K562 (cell line): ENCODE results near the gene DNAI1. TPM values are rescaled to one million over a fixed set of nuclear protein-coding genes. Genes with fewer than 3 reads are reported as not detected.

Experiments used
- GABPB1 ChIP-seq: sonication (generic); formaldehyde crosslinking; IDR thresholded peaks from 2 replicates; pipeline ENCODE4 v1.8.0; 2022; ENCODE audit warnings: mild to moderate bottlenecking, missing genetic modification reagents
- SMC3 ChIP-seq: conservative IDR thresholded peaks from 2 replicates; pipeline ENCODE4 v1.6.1; 2011; ENCODE audit warnings: low read depth, low read length, improper control_type of control experiment; ENCODE audit not compliant: insufficient read depth
- polyA plus RNA-seq, 8 experiments: library from polyadenylated mRNA; depleted of rRNA in 4 of 8; stranded (reverse) in 5 of 8; unstranded in 3 of 8; fragments of >200 nt; fragmentation: Nextera tagmentation in 2 of 8; fragmentation: Illumina TruSeq in 1 of 8; extraction: Ambion mirVana in 2 of 8; extraction: Trizol in 1 of 8; gene quantifications; 2 replicates each; pipeline versions ENCODE4 v1.2.1 to v1.2.3, GENCODE V29; 2011 to 2014; ENCODE audit warnings: inconsistent platforms in 1 of 8, missing spikeins in 1 of 8
- total RNA-seq, 7 experiments: library from RNA; depleted of rRNA in 6 of 7; stranded (reverse); fragments of >200 nt in 6 of 7; fragmentation: Illumina TruSeq in 2 of 7; extraction: Trizol in 2 of 7; gene quantifications; 2 replicates each; pipeline versions ENCODE4 v1.2.1 to v1.2.3, GENCODE V29; 2011 to 2021; ENCODE audit warnings: low replicate concordance in 1 of 7
- TF ChIP-seq, protein P1 (sequence below), 2 experiments: fragments of 450-650 bp in 1 of 2; sonication (generic) in 1 of 2; formaldehyde crosslinking in 1 of 2; IDR thresholded peaks; 2 replicates each; pipeline versions ENCODE4 v1.7.1 to v1.9.0; 2016 to 2022; ENCODE audit warnings: inconsistent platforms in 1 of 2, mild to moderate bottlenecking in 1 of 2, missing genetic modification reagents in 1 of 2
- TF ChIP-seq, protein P2 (sequence below), 2 experiments: fragments of 450-650 bp in 1 of 2; sonication (generic) in 1 of 2; formaldehyde crosslinking in 1 of 2; IDR thresholded peaks in 1 of 2; conservative IDR thresholded peaks in 1 of 2; 2 replicates each; pipeline versions ENCODE4 v1.6.1 to v1.8.1; 2016 to 2023; ENCODE audit warnings: mild to moderate bottlenecking in 2 of 2, moderate library complexity in 2 of 2, inconsistent platforms in 1 of 2, missing genetic modification reagents in 1 of 2
- TF ChIP-seq, protein P3 (sequence below), 2 experiments: fragments of 250-450 bp in 1 of 2; fragments of 450-650 bp in 1 of 2; sonication (Bioruptor Pico) in 1 of 2; IDR thresholded peaks; 2 replicates each; pipeline versions ENCODE4 v1.6.1 to v1.8.0; 2016 to 2021; ENCODE audit warnings: mild to moderate bottlenecking in 2 of 2, moderate library complexity in 2 of 2, missing compliant biosample characterization in 1 of 2, missing genetic modification characterization in 1 of 2

Gene DNAI1
- total and polyA plus RNA-seq, 9 of the 15 experiments (the other 6 are each of a cell fraction or from before 2014, with no cell fraction given) = 0.01 to 0.17 (median 0.04) TPM; not detected in 6

DNA sequence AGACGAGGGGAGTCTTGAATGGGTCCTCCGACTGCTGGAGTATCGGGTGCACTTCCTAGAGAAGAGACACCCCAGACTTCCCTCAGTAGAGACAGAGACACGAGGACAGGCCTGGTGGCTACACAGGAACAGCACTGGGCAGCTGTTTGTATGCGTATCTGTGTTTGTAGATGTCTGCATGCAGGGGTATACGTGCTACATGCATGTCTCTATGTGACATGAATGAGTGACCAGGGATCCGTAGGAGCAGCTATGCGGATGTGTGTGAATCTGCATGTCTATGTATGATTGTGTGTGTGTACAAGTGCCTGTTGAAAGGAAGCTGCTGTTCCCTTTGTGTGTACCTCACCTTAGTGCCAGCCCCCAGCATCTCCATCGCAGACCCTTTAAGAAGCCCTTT lies 99.8 kb downstream of the DNAI1 start (continued):
- TF ChIP-seq, protein P1, sequence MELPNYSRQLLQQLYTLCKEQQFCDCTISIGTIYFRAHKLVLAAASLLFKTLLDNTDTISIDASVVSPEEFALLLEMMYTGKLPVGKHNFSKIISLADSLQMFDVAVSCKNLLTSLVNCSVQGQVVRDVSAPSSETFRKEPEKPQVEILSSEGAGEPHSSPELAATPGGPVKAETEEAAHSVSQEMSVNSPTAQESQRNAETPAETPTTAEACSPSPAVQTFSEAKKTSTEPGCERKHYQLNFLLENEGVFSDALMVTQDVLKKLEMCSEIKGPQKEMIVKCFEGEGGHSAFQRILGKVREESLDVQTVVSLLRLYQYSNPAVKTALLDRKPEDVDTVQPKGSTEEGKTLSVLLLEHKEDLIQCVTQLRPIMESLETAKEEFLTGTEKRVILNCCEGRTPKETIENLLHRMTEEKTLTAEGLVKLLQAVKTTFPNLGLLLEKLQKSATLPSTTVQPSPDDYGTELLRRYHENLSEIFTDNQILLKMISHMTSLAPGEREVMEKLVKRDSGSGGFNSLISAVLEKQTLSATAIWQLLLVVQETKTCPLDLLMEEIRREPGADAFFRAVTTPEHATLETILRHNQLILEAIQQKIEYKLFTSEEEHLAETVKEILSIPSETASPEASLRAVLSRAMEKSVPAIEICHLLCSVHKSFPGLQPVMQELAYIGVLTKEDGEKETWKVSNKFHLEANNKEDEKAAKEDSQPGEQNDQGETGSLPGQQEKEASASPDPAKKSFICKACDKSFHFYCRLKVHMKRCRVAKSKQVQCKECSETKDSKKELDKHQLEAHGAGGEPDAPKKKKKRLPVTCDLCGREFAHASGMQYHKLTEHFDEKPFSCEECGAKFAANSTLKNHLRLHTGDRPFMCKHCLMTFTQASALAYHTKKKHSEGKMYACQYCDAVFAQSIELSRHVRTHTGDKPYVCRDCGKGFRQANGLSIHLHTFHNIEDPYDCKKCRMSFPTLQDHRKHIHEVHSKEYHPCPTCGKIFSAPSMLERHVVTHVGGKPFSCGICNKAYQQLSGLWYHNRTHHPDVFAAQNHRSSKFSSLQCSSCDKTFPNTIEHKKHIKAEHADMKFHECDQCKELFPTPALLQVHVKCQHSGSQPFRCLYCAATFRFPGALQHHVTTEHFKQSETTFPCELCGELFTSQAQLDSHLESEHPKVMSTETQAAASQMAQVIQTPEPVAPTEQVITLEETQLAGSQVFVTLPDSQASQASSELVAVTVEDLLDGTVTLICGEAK (IDR thresholded peaks at IDR 0.05) = no peak
- TF ChIP-seq, protein P1 (CRISPR knock-in tag; IDR thresholded peaks at IDR 0.05) = no peak
- TF ChIP-seq, protein P2, sequence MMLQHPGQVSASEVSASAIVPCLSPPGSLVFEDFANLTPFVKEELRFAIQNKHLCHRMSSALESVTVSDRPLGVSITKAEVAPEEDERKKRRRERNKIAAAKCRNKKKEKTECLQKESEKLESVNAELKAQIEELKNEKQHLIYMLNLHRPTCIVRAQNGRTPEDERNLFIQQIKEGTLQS (IDR thresholded peaks at IDR 0.05) = no peak
- TF ChIP-seq, protein P2 (CRISPR knock-in tag; conservative IDR thresholded peaks at IDR 0.05) = no peak
- TF ChIP-seq SMC3 (no peak), GABPB1 (no peak)
- TF ChIP-seq, protein P3, sequence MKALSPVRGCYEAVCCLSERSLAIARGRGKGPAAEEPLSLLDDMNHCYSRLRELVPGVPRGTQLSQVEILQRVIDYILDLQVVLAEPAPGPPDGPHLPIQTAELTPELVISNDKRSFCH (CRISPR knock-in tag; IDR thresholded peaks at IDR 0.05) = no peak
- TF ChIP-seq, protein P3 (tag; IDR thresholded peaks at IDR 0.05) = no peak
